Smooth muscle cell (in vitro differentiated cells): ENCODE data around the gene SNAPIN. TPM values are rescaled to one million over a fixed set of nuclear protein-coding genes. Genes with fewer than 3 reads are reported as not detected.
"Not testable (repeated sequence)": the region's sequence is repeated elsewhere in the genome, so short reads cannot be mapped to it uniquely, and the experiment has no call there.

Experiments used
- DNase-seq: peaks from one replicate; lab custom pipeline; 2025; ENCODE audit not compliant: unreplicated experiment; lab: John Stamatoyannopoulos, UW
- H2AFZ ChIP-seq: fragments of 200-600 bp; sonication (generic); 2 replicates; pipeline ENCODE4 v1.6.0; 2016; ENCODE audit warnings: antibody characterized with exemption, low read depth, mild to moderate bottlenecking
- H3F3A ChIP-seq: fragments of 200-600 bp; sonication (generic); 2 replicates; pipeline ENCODE4 v1.6.0; 2017; ENCODE audit warnings: antibody characterized with exemption, low read depth
- H3K27ac ChIP-seq: fragments of 200-600 bp; sonication (generic); 2 replicates; pipeline ENCODE4 v1.5.1; 2016; ENCODE audit warnings: low read depth, mild to moderate bottlenecking
- H3K27me3 ChIP-seq: fragments of 200-600 bp; sonication (generic); 2 replicates; pipeline ENCODE4 v1.6.1; 2016; ENCODE audit warnings: low read depth, mild to moderate bottlenecking
- H3K36me3 ChIP-seq: fragments of 200-600 bp; sonication (generic); 2 replicates; pipeline ENCODE4 v1.5.1; 2016; ENCODE audit warnings: low read depth
- H3K4me1 ChIP-seq: fragments of 200-600 bp; sonication (generic); 2 replicates; pipeline ENCODE4 v1.5.1; 2016; ENCODE audit warnings: low read depth
- H3K4me2 ChIP-seq: fragments of 200-600 bp; sonication (generic); 2 replicates; pipeline ENCODE4 v1.6.0; 2016; ENCODE audit warnings: mild to moderate bottlenecking
- H3K4me3 ChIP-seq: fragments of 200-600 bp; sonication (generic); 2 replicates; pipeline ENCODE4 v1.5.1; 2016; ENCODE audit warnings: mild to moderate bottlenecking
- H3K79me2 ChIP-seq: fragments of 200-600 bp; sonication (generic); 2 replicates; pipeline ENCODE4 v1.6.0; 2016; ENCODE audit warnings: low read depth, mild to moderate bottlenecking
- H3K9ac ChIP-seq: fragments of 200-600 bp; sonication (generic); 2 replicates; pipeline ENCODE4 v1.6.0; 2016; ENCODE audit warnings: low read depth
- H3K9me3 ChIP-seq: fragments of 200-600 bp; sonication (generic); replicated peaks from 2 replicates; pipeline ENCODE4 v1.5.1; 2016; ENCODE audit warnings: low read depth
- H4K20me1 ChIP-seq: fragments of 200-600 bp; sonication (generic); 2 replicates; pipeline ENCODE4 v1.6.0; 2016; ENCODE audit warnings: low read depth
- WGBS: methylation state at CpG from one replicate; pipeline ENCODE4 v1.1.7; 2016; ENCODE audit warnings: low lambda C conversion rate; 5-methylcytosine and 5-hydroxymethylcytosine counted together
- polyA plus RNA-seq: library from polyadenylated mRNA; unstranded; fragments of >200 nt; fragmentation: Nextera tagmentation; extraction: Ambion mirVana; gene quantifications from 2 replicates; pipeline ENCODE4 v1.2.1, GENCODE V29; 2016
- total RNA-seq: library from RNA; depleted of rRNA; stranded (reverse); fragments of >200 nt; gene quantifications from 2 replicates; pipeline ENCODE4 v1.2.3, GENCODE V29; 2014
- TF ChIP-seq, protein P1 (sequence below): fragments of 200-600 bp; sonication (generic); IDR thresholded peaks from 2 replicates; pipeline ENCODE4 v1.5.1; 2017; ENCODE audit warnings: borderline replicate concordance, mild to moderate bottlenecking, antibody characterized with exemption; ENCODE audit not compliant: insufficient read depth, poor library complexity, severe bottlenecking

The SNAPIN gene
- total and polyA plus RNA-seq, 2 experiments from 2014 or later: 52.0 to 65.5 TPM

DNA sequence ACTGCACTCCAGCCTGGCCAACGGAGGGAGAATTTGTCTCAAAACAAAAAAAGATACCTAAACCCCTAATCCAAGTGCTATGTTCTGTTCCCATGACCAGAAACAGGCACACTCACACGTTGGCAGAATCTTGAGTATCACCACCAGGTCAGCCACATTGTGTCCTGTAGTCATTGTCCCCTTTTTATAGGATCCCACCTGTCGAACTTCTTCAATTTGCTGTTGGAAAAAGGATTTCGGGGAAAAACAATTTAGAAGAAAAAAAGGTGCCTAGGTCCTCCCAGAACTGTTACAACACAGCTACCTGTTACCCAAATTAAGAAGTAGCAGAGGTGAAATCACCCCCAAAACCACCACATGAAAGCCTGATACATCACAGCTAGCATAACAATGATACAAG lies 8.9 kb downstream of the SNAPIN start:
- Histone ChIP-seq H4K20me1 (peaks cover 10% of the 10 kb centered on the region), H3F3A (peaks cover 31% of the 10 kb centered on the region), H3K4me1 (peaks cover 10% of the 10 kb centered on the region), H2AFZ (no peak overlapping the region), H3K4me3 (no peak overlapping the region), H3K79me2 (peaks cover 39% of the 10 kb centered on the region), H3K36me3 (peaks cover 12% of the 10 kb centered on the region), H3K27ac (no peak overlapping the region), H3K9ac (no peak overlapping the region), H3K27me3 (no peaks in the 10 kb centered on the region), H3K9me3 (no peaks in the 10 kb centered on the region), H3K4me2 (no peak overlapping the region)
- TF ChIP-seq, protein P1, sequence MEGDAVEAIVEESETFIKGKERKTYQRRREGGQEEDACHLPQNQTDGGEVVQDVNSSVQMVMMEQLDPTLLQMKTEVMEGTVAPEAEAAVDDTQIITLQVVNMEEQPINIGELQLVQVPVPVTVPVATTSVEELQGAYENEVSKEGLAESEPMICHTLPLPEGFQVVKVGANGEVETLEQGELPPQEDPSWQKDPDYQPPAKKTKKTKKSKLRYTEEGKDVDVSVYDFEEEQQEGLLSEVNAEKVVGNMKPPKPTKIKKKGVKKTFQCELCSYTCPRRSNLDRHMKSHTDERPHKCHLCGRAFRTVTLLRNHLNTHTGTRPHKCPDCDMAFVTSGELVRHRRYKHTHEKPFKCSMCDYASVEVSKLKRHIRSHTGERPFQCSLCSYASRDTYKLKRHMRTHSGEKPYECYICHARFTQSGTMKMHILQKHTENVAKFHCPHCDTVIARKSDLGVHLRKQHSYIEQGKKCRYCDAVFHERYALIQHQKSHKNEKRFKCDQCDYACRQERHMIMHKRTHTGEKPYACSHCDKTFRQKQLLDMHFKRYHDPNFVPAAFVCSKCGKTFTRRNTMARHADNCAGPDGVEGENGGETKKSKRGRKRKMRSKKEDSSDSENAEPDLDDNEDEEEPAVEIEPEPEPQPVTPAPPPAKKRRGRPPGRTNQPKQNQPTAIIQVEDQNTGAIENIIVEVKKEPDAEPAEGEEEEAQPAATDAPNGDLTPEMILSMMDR: no peak
- no peak for DNase-seq
- 92% methylated on average over 4 of the region's 4 CpGs for WGBS

DNA sequence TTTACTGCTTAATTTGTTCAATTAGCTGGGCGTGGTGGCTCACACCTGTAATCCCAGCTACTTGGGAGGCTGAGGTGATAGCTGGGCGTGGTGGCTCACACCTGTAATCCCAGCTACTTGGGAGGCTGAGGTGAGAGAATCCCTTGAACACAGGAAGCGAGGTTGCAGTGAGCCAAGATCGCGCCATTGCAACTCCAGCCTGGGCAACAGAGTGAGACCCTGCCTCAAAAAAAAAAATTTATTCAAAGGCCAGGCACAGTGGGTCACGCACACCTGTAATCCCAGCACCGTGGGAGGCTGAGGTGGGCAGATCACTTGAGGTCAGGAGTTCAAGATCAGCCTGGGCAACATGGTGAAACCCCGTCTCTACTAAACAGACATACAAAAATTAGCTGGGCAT lies 10.2 kb downstream of the SNAPIN start:
- Histone ChIP-seq H3K4me2 (peak overlapping the region; percentile 93), H3K79me2 (peaks cover 39% of the 10 kb centered on the region), H3F3A (peaks cover 20% of the 10 kb centered on the region), H4K20me1 (peaks cover 10% of the 10 kb centered on the region), H3K36me3 (peaks cover 12% of the 10 kb centered on the region), H3K4me1 (peaks cover 10% of the 10 kb centered on the region)
- not testable (repeated sequence) for DNase-seq, H3K9ac ChIP-seq, H3K4me3 ChIP-seq, H2AFZ ChIP-seq, H3K9me3 ChIP-seq, H3K27ac ChIP-seq, H3K27me3 ChIP-seq
- WGBS: 96% methylated on average over 8 of the region's 8 CpGs

DNA sequence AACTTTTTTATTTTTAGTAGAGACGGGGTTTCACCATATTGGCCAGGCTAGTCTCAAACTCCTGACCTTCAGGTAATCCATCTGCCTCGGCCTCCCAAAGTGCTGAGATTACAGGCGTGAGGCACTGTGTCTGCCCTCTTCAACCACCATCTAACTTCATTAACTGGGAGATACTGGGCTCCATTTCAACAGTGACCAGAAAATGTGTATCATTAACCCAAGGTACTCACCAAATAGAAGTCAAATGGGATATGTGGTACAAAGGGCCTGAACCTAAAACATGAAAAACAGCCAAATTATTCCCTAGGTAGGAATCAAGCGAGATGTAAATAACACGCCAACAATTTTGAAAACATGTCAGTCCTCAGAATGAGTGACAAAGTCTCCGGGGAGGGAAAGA lies 11.1 kb downstream of the SNAPIN start:
- Histone ChIP-seq H3K4me3 (peak overlapping the region; percentile 75), H3K4me1 (peaks cover 10% of the 10 kb centered on the region), H3K79me2 (peaks cover 39% of the 10 kb centered on the region), H4K20me1 (peaks cover 10% of the 10 kb centered on the region), H3K27me3 (no peaks in the 10 kb centered on the region), H3K36me3 (peaks cover 12% of the 10 kb centered on the region), H3K4me2 (peak overlapping the region; percentile 93), H3K9ac (peak overlapping the region; percentile 94), H3K9me3 (no peaks in the 10 kb centered on the region), H3F3A (peaks cover 10% of the 10 kb centered on the region), H2AFZ (no peak overlapping the region), H3K27ac (peak overlapping the region; percentile 72)
- no peak for DNase-seq
- TF ChIP-seq, protein P1: no peak
- 92% methylated on average over 6 of the region's 6 CpGs for WGBS

DNA sequence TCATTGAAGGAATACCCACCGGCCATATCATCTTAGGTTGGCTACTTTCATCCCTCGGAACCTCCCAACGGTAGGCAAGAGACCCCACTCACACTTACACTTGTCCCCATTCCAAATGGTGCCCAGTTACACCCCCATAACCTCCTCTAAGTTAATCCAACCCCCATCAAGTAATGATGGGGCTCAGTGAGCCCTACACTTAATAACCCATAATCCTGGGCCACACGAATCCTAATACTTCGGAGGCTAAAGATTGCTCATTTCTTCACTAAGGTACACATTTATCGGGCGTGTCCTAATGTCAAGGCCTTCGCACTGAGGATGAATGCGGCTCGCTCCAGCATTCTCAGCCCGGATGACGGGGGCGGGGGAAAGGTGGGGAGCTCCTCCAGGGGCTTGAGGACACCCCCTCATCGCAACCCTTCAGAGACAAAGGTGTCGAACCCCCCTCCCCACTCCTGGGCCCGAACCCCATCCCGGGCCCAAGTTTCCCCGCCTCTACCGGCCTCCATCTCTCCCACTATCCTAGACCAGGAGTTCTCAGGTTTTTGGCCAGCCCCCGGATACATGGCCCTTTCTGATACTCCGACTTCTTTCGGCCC lies 11.9 kb downstream of the SNAPIN start:
- TF ChIP-seq, protein P1: no peak
- Histone ChIP-seq H3K4me2 (peak overlapping the region; percentile 93), H3K27ac (peak overlapping the region; percentile 72), H3K9me3 (no peaks in the 10 kb centered on the region), H3K27me3 (no peaks in the 10 kb centered on the region), H3F3A (peaks cover 8% of the 10 kb centered on the region), H3K4me3 (peak overlapping the region; percentile 75), H3K9ac (peak overlapping the region; percentile 94), H2AFZ (no peak overlapping the region), H3K36me3 (peaks cover 4% of the 10 kb centered on the region), H3K79me2 (peaks cover 39% of the 10 kb centered on the region), H4K20me1 (peaks cover 10% of the 10 kb centered on the region), H3K4me1 (peaks cover 10% of the 10 kb centered on the region)
- 6% methylated on average over 16 of the region's 22 CpGs for WGBS
- no peak for DNase-seq
